ENCODE measurements around the gene TMEM11.

The TMEM11 gene

DNA sequence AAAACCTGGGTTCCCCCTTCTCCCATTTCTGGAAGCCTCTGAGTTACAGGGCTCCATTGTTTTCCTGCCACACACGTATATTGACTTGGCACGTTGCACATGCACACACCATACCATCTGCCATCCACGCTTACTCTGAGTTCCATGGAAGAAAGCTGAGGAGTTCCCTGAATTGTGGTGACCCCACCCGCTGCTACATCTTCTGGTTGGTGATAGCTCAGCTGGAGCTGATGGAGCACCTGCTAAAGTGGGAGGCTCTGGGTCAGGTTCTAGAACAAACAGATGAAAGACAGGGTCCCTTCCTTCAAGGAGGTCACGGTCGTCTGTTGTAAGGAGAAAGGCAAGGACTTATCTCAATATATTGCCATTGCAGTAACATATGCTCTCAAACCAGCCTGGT is 41.1 kb downstream of the TMEM11 start:
- H3K4me3 ChIP-seq (replicated peaks; ENCODE audit: insufficient read depth, low read length) = no peak overlapping the region
- no peak for DNase-seq (ENCODE audit: low read depth in 1 of 2, low spot score in 1 of 2)
- no peaks in the 10 kb centered on the region for H3K27me3 ChIP-seq (ENCODE audit: insufficient read depth, poor library complexity, severe bottlenecking)
- TF ChIP-seq, protein P1, sequence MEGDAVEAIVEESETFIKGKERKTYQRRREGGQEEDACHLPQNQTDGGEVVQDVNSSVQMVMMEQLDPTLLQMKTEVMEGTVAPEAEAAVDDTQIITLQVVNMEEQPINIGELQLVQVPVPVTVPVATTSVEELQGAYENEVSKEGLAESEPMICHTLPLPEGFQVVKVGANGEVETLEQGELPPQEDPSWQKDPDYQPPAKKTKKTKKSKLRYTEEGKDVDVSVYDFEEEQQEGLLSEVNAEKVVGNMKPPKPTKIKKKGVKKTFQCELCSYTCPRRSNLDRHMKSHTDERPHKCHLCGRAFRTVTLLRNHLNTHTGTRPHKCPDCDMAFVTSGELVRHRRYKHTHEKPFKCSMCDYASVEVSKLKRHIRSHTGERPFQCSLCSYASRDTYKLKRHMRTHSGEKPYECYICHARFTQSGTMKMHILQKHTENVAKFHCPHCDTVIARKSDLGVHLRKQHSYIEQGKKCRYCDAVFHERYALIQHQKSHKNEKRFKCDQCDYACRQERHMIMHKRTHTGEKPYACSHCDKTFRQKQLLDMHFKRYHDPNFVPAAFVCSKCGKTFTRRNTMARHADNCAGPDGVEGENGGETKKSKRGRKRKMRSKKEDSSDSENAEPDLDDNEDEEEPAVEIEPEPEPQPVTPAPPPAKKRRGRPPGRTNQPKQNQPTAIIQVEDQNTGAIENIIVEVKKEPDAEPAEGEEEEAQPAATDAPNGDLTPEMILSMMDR (IDR thresholded peaks at IDR 0.05; ENCODE audit: insufficient read depth, low read length) = no peak
- TF ChIP-seq SPI1 (IDR thresholded peaks at IDR 0.05; ENCODE audit: borderline replicate concordance, low read depth) (no peak), POLR2AphosphoS5 (IDR thresholded peaks at IDR 0.05; ENCODE audit: low read depth) (no peak), GABPA (IDR thresholded peaks at IDR 0.05; ENCODE audit: low read depth) (no peak)
- TF ChIP-seq, protein P2, sequence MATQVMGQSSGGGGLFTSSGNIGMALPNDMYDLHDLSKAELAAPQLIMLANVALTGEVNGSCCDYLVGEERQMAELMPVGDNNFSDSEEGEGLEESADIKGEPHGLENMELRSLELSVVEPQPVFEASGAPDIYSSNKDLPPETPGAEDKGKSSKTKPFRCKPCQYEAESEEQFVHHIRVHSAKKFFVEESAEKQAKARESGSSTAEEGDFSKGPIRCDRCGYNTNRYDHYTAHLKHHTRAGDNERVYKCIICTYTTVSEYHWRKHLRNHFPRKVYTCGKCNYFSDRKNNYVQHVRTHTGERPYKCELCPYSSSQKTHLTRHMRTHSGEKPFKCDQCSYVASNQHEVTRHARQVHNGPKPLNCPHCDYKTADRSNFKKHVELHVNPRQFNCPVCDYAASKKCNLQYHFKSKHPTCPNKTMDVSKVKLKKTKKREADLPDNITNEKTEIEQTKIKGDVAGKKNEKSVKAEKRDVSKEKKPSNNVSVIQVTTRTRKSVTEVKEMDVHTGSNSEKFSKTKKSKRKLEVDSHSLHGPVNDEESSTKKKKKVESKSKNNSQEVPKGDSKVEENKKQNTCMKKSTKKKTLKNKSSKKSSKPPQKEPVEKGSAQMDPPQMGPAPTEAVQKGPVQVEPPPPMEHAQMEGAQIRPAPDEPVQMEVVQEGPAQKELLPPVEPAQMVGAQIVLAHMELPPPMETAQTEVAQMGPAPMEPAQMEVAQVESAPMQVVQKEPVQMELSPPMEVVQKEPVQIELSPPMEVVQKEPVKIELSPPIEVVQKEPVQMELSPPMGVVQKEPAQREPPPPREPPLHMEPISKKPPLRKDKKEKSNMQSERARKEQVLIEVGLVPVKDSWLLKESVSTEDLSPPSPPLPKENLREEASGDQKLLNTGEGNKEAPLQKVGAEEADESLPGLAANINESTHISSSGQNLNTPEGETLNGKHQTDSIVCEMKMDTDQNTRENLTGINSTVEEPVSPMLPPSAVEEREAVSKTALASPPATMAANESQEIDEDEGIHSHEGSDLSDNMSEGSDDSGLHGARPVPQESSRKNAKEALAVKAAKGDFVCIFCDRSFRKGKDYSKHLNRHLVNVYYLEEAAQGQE (IDR thresholded peaks at IDR 0.05; ENCODE audit: insufficient replicate concordance, low read depth) = no peak
- H3K27ac ChIP-seq (replicated peaks) = no peak overlapping the region

DNA sequence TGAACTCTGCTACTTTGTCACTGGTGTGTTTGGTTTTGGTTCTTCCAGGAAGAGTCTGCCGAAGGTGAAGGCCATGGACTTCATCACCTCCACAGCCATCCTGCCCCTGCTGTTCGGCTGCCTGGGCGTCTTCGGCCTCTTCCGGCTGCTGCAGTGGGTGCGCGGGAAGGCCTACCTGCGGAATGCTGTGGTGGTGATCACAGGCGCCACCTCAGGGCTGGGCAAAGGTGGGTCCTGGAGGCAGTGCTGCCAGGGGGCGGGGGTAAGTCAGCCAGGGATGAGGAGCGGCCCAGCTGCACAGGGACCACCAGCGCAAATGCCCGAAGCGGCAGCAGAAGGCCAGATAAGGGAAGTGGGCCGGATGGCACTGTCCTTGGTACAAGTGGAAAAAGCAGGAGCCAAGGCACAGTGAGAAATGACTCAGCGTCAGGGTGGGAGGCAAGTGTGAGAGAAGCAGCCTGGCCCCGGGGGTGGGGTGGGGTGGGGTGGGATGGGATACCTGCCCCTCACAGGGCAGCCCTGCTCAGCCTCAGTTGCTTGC is 41.9 kb downstream of the TMEM11 start:
- Histone ChIP-seq H3K4me3 (replicated peaks; ENCODE audit: insufficient read depth, low read length) (no peak overlapping the region), H3K27me3 (ENCODE audit: insufficient read depth, poor library complexity, severe bottlenecking) (no peaks in the 10 kb centered on the region), H3K27ac (replicated peaks) (no peak overlapping the region)
- TF ChIP-seq, protein P1 (IDR thresholded peaks at IDR 0.05; ENCODE audit: insufficient read depth, low read length) = no peak
- no peak for TF ChIP-seq GABPA (IDR thresholded peaks at IDR 0.05; ENCODE audit: low read depth)
- no peak for TF ChIP-seq POLR2AphosphoS5 (IDR thresholded peaks at IDR 0.05; ENCODE audit: low read depth)
- TF ChIP-seq, protein P2 (IDR thresholded peaks at IDR 0.05; ENCODE audit: insufficient replicate concordance, low read depth) = no peak
- TF ChIP-seq SPI1 (IDR thresholded peaks at IDR 0.05; ENCODE audit: borderline replicate concordance, low read depth) = no peak
- no peak for DNase-seq (ENCODE audit: low read depth in 1 of 2, low spot score in 1 of 2)

DNA sequence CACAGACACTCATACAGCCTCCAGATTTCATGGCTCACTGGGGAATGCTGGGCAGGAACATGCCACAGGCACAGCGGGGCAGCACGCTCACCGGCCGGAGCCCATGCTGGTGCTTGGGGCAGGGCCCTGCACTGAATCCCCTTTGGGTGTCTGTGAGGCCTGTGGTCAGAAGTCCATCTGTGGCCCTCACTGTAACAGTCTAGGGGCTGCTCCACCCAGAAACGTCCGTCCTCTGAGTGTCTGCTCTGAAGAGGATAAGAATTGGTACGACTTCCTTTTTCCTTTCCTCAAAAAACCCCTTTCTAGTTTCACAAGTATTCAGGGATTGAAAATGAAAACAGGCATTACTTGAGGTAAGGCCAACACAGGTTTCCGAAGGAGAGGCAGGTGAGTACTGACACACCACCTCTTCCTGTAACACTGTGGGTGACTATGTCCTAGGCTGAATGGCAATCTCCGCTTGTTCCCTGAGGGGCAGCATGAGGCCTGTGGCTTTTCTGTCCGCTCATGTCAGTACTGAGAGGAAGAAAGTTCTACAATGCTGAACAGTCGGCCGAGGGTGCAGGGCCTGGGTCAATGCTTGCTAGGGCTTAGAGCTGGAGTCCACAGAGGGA is 42.5 kb downstream of the TMEM11 start:
- no peaks in the 10 kb centered on the region for H3K27me3 ChIP-seq (ENCODE audit: insufficient read depth, poor library complexity, severe bottlenecking)
- TF ChIP-seq, protein P2 (IDR thresholded peaks at IDR 0.05; ENCODE audit: insufficient replicate concordance, low read depth) = no peak
- TF ChIP-seq POLR2AphosphoS5 (IDR thresholded peaks at IDR 0.05; ENCODE audit: low read depth) (no peak), SPI1 (IDR thresholded peaks at IDR 0.05; ENCODE audit: borderline replicate concordance, low read depth) (no peak), GABPA (IDR thresholded peaks at IDR 0.05; ENCODE audit: low read depth) (no peak)
- TF ChIP-seq, protein P1 (IDR thresholded peaks at IDR 0.05; ENCODE audit: insufficient read depth, low read length) = no peak
- H3K4me3 ChIP-seq (replicated peaks; ENCODE audit: insufficient read depth, low read length) = no peak overlapping the region
- no peak overlapping the region for H3K27ac ChIP-seq (replicated peaks)
- no peak for DNase-seq (ENCODE audit: low read depth in 1 of 2, low spot score in 1 of 2)
